Measurements from ENCODE around the gene TRPT1.

DNA sequence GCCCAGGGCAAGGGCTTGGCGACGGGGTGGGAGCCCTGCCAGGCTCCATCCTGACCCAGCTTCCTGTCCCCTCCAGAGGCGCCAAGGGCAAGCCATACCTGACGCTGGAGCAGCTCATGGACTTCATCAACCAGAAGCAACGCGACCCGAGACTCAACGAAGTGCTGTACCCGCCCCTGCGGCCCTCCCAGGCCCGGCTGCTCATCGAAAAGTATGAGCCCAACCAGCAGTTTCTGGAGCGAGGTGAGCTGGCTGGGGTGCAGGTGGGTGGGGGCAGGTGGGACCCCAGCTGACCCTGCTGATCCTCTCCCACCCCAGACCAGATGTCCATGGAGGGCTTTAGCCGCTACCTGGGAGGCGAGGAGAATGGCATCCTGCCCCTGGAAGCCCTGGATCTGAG lies 30.3 kb upstream of the TRPT1 start:
- TF ChIP-seq, protein P1, sequence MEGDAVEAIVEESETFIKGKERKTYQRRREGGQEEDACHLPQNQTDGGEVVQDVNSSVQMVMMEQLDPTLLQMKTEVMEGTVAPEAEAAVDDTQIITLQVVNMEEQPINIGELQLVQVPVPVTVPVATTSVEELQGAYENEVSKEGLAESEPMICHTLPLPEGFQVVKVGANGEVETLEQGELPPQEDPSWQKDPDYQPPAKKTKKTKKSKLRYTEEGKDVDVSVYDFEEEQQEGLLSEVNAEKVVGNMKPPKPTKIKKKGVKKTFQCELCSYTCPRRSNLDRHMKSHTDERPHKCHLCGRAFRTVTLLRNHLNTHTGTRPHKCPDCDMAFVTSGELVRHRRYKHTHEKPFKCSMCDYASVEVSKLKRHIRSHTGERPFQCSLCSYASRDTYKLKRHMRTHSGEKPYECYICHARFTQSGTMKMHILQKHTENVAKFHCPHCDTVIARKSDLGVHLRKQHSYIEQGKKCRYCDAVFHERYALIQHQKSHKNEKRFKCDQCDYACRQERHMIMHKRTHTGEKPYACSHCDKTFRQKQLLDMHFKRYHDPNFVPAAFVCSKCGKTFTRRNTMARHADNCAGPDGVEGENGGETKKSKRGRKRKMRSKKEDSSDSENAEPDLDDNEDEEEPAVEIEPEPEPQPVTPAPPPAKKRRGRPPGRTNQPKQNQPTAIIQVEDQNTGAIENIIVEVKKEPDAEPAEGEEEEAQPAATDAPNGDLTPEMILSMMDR (IDR thresholded peaks at IDR 0.05), result no peak
- TF ChIP-seq POLR2AphosphoS5 (IDR thresholded peaks at IDR 0.05), result no peak
